Measurements from ENCODE around the gene PTPRK.

DNA sequence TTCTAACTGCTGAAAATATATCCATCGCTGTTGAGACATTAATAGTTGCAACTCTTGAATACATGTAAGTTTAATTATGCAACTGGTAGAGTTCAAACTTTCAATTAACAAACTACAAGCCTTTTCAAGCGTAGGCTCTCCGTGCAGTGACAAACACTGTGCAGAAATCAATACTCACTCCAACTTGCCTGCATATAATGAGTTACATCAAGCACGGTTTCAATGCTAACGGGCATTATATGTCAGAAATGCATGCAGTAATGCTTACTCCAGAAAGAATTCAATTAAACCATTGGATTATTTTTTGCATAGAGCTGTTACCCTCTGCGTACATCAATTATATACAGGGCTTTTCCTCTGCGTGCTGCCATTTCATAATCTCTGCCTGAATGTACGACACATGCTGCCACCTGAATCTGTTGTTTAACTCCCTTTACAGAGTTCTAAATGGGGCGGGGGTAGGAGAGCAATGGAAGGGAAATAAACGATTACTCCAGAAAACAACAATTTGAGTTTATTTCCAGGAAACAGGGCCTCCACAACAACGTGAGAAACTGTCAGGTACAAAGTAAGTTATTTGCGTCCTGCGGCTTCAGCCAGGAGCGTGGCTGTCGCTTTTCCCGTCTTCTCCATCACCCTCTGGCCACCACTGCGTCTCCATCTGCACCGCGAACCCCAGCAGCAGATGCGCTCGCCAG lies 1.8 kb downstream of the PTPRK start:
- TF ChIP-seq CTCF (IDR thresholded peaks at IDR 0.05), result no peak
- TF ChIP-seq EZH2 (IDR thresholded peaks at IDR 0.05; ENCODE audit: borderline replicate concordance, insufficient read depth, low read depth, low read length, poor library complexity, severe bottlenecking), result no peak
